NCI-H69 (cell line): ENCODE data around the gene SMYD5.

ENCODE experiments used
- DNase-seq: peaks from one replicate; lab custom pipeline; 2025; lab: John Stamatoyannopoulos, UW

SMYD5 gene

DNA sequence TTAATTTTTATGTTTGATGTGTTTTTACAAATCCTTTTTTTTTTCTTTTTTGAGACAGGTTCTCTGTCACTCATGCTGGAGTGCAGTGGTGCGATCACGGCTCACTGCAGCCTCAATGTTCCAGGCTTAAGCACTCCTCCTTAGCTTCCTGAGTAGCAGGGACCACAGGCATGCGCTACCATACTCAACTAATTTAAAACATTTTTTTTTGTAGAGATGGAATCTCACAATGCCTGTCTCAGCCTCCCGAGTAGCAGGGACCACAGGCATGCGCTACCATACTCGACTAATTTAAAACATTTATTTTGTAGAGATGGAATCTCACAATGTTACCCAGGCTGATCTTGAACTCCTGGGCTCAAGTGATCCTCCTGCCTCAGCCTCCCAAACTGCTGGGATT lies 8.4 kb upstream of the SMYD5 start:
- DNase-seq, result no peak

DNA sequence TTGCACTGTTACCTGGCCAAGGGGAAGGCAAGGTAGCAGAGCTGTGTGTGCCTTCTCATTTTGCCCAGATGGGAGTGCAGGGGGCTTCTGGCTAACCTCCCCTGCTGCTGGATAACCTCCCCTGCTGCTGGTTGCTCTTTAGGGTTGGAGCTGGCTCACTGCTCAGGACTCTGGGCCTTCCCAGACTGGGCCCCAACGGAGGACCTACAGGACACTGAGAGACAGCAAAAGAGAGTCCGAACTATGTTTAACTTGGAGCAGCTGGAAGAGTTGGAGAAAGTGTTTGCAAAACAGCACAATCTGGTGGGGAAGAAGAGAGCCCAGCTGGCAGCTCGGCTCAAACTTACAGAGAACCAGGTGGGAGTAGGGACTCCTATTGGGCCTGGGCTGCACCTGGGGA lies 5.8 kb upstream of the SMYD5 start:
- DNase-seq, result no peak

DNA sequence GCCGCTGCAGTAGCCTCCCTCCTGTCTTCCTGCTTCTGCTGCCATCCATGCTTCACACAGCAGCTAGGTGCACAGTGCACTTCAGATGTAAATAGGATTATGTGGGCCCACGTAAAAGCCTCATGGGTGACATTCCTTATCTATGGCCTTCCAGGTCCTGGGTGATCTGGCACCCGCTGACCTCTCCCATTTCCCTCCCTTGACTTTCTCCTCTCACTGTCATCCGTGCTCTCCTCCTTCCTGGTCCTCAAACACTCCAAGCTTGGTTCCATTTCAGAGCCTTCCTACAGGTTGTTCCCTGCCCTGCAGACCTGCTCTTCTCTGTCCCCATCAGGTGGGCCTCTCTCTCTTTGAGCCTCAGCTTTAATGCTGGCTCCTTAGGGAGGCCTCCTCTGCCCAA lies 4.0 kb upstream of the SMYD5 start:
- DNase-seq, result no peak

DNA sequence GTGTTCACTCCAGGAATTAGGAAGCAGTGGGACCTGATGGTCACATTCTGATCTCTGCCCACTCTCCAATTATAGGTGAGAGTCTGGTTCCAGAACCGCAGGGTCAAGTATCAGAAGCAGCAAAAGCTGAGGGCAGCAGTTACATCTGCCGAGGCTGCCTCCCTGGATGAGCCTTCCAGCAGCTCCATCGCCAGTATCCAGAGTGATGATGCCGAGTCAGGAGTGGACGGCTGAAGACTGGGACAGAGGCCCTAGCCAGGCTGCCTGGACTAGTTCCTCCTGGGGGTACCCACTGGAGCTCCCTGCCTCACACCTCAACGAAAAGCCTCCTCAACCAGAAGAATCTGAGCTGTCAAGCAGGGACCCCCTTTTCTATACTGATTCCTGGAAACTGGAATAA lies 3.3 kb upstream of the SMYD5 start:
- DNase-seq, result no peak

DNA sequence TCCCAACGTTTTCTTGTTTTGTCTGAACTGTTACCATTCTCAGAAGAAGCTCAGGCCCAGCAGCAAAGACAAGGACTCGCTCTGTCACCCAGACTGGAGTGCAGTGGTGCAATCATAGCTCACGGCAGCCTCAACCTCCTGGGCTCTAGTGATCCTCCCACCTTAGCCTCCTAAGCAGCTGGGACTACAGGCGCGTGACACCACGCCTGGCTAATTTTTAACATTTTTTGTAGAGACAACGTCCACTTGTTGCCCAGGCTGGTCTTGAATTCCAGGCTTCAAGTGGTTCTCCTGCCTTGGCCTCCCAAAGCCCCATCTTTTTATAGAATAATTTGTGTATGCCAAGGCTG lies 2.0 kb upstream of the SMYD5 start:
- DNase-seq, result no peak

DNA sequence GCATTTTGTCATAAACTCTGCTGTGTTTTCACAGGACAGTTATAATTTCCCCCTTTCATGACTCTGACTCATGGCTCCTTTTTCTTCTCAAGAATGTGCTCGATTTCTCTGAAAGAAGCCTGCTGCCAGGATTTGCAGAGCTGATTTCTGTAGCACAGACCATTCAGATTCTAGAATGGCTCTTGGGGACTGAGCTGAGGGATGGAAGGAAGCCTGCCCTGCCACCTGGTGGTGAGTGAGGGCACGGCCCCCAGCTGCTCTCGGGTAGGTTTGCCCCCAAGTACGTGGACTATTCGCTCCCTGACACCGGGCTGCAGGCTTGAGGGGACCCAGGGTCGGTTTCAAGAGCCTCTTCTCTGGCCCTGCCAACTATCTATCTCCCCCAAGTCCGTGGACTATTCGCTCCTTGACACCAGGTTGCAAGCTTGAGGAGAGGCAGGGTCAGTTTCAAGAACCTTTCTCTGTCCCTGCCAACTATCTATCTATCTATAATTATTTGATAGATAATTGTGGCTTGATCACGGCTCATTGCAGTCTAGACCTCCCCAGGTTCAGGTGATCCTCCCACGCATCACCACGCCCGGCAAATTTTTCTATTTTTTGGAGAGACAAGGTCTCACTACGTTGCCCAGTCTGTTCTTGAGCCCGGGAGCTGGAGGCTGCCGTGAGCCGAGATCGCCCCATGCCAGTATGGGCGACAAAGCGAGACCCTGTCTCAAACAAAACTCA lies 1.4 kb upstream of the SMYD5 start:
- DNase-seq, result peak; percentile 63

DNA sequence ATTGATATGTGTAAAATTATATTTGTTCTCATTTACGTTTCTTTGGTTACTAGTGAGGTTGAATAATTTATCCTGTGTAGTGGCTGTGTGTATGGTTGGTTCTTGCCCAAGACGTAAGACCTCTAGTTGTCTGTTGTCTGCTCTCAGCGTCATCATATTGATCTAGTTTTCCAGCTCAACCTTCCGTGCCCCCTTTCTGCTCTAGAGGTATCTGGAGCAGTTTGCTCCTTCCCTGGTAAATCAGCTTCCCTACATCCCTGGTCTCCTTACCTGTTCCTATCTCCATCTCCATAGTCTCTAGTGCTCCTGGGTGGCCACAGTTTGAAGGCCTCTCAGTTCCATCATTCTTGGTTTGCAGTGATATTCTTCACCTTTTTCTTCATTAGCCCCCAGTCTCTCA lies 1.2 kb downstream of the SMYD5 start:
- DNase-seq, result no peak

DNA sequence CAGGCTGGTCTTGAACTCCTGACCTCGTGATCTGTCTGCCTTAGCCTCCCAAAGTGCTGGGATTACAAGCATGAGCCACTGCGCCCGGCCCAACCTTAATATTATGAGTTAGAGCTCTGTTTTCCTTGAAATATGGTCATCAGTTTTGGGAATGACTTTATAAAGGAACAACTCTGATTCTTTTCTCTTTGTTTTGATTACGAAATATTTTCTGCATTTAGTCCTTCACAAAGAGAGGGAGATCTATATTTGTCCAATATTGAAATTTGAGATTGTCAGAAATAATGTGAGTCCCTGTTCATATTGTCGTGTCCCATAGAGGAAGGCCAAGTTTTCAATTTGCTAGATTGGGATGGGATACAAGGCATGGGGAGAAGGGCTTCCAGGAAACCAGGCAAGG lies 3.1 kb downstream of the SMYD5 start:
- no peak for DNase-seq

DNA sequence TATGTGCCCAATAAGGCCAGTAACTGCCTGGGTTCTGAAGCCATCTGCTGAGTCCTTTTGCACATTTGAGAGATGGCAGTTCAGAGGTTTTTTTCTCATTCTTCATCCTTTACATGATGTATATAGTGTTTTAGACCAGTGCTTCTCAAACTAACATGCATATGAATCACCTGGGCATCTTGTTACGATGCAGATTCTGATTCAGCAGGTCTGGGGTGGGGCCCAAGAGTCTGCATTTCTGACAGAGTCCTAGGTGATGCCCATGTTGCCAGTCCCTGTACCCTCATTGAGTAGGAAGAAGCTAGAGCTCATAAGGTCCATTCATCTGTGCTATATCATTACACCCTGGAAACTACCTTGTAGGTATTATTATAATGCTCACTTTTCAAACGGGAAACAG lies 3.8 kb downstream of the SMYD5 start:
- DNase-seq, result no peak

DNA sequence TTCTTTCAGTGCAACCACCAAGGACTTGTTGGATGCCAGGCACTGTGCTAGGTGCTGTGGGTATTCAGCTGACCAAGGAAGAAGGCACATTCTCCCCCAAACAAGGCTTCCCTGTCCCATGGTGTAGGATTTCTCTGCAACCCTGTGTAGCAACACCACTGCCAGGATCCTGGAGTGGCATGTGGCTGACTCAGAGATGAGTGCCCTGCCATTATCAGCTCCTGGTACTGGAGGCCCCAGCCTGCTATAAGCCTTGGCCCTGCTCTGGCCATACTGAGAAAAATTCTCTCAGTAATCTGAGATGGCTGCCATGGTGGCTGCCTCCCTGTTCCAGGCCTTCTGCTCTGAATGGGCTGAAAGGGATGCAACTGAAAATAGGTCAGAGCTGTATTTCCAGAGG lies 4.3 kb downstream of the SMYD5 start:
- no peak for DNase-seq

DNA sequence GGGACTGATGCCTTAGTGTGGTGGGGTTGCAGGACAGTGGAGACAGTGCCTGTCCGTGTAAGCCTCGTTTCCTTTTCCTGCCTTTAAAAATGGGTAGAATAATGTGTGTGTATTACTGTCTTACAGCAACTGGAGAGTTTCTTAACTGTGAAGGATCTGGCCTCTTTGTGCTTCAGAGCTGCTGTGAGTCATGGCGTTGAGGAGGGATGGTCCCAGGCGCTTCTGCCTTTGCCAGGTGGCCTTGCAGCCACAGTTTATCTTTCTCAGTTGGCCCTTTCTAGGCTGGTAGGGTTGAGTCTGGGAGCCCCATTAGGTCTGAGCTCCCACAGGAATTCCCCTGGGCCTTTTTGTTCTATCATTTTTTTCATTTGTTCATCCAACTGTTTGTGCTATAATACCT lies 9.8 kb downstream of the SMYD5 start:
- no peak for DNase-seq

DNA sequence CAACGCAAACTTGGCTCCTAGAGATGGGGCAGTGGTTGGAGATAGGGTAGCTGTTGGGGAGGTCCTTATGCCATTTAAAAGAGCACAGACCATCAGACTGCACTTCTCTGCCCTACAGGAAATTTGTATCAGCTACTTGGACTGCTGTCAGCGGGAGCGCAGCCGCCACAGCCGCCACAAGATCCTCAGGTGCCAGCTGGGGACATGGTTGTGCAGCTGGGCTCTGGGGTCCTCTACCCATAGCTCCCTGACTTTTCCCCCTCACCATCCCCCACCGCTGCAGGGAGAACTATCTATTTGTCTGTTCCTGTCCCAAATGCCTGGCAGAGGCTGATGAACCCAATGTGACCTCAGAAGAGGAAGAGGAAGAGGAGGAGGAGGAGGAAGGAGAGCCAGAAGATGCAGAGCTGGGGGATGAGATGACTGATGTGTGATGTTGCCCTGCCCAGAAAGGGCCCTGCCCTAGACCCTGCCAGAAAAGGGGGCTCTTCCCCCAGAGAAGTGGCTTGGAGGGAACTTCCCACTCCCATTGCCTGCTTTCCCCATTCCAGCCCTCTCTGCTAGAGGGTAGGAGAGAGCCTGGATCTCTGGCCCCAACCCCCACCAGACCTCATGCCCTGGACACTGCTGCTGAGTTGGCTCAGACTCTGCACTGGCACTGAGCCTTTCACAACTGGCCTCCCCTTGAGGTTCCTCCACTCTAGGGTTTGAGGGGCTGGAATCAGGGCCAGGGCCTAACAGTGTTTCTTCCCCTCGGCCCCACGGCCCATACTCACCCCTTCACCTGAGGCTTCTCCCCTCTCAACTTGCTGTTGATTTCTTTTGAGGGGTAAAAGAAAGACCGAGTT lies 11.7 kb downstream of the SMYD5 start:
- DNase-seq, result no peak

DNA sequence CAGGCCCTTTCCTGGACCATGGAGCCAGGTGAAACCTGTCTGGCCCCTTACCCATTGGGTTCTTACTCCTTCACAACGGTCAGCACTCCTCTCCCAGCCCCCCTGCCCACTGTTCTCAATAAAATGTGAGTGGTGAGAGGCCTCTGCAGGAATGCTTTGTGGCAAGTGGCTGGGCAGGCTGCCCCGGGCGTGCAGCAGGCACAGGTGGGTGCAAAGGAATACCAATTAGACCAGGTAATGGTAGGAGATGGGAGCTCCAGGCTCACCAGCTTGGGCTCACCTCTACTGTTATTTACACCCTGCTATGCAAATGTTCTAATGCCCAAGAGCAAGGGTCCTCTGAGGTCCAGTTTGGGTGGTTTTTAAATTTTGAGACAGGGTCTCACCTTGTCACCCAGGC lies 13.0 kb downstream of the SMYD5 start:
- DNase-seq, result no peak

DNA sequence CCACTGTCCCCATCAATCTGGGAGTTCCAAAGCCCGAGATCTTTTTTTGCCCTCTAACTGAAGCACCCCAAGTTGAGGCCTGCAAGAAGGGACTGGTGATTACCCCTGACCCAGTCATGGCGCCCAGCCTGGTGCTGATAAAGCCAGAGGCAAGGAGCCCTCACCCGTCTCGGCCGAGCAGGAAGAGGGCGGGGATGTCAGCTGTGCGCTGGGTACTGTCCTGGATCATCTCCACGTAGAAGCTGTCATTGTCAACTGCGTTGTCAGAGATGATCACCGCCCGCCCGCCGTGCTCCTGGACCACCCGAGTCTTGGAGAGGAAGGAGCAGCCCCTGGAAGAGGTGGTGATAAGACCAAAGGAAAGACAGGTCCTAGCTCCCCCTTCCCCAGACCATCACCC lies 14.6 kb downstream of the SMYD5 start:
- DNase-seq, result no peak

DNA sequence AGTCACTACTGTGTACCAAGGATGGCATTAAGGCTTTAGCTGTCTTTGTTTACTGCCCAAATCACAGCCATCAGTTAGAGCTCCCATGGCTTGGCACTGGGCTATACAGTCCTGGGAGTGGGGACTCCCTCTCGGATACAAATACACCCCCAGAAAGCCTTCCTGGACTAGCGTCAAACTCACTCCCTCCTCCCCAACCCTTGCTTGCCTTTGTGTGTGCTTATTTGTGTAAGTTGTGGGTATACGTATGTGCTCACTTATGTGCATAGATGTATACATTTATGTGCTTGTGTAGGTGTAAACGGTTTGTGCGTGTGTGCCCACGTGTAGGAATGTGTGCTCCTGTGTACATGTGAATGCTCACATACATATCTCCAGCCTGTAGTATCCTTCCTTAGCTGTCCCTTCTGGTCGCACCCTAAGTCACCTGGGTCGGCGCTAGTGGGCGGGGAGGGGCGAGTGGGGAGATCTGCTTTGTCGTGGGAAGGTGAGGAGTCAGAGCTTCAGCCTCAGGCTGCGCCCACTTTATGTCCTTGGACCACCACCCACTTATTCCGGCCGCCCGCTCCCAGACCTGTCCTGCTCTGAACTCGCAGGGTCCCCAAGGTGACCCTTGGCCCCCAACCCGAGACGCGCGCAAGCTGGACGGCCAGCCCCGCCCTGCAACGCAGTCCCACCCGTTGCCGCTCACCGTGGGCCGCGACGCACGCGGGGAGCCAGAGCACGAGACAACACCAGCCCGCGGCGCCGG lies 18.5 kb downstream of the SMYD5 start:
- peak; percentile 33 for DNase-seq

DNA sequence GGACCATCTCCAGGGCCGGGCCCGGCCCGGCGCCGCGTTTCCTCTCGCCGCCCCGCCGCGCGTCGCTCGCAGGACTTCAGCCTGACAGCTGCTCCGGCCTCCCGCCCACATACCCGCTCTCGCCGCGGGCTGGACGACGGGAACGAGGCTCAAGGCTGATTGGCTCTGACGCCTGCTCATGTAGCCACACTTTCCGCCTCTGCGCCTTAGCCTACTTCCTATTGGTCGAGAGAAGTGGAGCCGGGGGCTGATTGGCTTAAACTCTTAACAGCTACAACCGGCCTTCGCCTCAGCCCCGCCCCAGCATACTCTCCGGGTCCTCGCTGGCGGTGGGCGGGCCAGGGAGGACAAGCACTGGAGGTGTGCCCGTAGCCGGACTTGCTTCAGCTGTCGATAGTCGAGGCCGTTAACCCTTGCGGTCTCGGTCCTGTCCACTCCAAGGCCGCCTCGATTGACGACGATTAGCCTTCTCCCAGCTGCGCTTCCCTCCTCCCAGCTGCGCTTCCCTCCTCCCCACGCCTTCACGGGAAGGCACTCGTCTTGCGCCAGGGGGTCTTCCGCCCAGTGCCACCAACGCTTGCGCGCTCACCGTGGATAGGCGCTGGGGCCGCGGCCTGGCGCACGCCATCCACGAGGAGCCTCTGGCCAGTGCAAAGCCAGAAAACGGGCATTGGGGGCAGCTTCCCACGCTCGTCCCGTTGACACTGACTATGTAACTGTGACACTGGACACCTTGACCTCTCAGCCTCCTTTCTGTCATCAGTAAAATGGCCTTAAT lies 19.3 kb downstream of the SMYD5 start, which contains the start of gene PRADC1:
Gene PRADC1 (minus strand): TSS at position 86 of the 778 bp plus-strand sequence. CDS start 79 bp downstream, at position 7.
- DNase-seq, result peak; percentile 98

DNA sequence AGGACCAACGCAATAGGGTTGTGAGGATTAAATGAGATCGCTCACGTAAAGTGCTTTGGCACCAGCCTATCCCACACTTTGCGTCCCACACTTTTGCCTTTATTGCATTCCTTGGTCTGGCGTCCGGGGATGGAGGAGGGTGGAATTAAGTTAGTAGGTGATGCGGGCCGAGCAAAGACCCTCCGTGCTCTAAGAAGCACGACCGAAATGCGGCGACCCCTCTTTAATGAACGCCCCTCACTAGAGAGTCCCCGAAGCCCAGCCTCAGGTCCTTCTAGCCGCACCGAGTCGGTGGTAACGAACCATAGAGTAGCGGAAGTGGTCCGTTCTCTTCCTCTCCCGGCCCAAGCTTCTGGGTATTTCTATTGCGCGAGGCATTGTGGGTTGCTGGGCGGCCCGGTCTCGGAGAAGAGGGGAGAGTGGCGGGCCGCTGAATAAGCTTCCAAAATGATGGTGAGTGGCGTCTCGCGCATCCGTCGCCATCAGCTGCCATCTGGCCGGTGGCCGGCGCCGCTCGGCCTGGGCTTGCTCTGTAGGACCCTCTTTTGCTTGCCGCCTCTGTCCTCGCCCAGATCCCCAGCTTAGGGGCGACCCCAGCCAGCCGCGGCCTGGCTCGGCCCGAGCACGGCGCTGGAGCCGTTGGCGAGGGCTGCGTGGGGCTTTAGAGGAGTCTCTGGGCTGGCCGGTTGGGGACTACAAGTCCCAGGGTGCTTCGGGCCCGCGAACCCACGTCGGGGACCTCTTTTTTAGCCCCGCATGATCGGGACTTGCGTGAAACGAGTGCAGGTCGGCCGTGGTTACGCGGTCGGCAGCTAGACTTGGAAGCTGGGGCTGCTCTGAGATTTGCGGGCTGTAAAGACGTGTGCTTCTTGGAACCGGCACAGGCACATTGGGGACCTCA lies 20.1 kb downstream of the SMYD5 start, which contains the start of gene CCT7:
Gene CCT7 (plus strand): TSS at position 377 of the 901 bp plus-strand sequence. CDS start 71 bp downstream, at position 448.
- peak; percentile 93 for DNase-seq

DNA sequence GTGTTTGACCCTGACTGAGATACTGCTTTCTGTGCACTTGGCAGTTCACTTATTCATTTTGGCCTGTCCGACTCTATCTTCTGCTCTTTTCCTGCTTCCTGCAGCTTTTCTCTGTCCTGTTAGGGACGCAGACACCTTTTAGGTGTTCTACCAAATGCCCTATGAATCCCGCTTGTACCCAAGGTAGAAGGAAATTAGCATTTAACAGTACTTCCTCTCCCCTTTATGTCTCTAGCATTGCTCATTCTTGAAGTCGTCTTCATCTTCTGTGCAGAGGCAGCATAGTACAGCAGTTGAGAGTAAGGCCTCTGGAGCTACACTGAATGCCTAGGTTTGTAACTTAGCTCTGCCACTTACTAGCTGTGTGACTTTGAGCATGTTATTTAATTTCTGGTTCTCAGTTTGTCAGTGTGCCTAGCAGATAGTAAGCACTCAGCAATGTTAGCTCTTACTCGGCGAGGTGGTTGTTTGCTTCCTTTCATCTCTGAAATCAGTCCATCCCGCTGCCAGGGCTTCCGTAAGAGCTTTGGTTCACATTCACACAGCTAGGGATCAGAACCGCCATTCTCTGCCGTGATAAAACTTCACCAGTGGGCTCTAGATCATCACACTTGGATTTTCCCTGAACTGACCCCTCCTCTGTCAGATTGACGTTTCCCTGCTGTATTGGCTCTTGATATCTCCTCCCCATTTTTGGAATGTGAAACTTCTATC lies 21.4 kb downstream of the SMYD5 start:
- no peak for DNase-seq

DNA sequence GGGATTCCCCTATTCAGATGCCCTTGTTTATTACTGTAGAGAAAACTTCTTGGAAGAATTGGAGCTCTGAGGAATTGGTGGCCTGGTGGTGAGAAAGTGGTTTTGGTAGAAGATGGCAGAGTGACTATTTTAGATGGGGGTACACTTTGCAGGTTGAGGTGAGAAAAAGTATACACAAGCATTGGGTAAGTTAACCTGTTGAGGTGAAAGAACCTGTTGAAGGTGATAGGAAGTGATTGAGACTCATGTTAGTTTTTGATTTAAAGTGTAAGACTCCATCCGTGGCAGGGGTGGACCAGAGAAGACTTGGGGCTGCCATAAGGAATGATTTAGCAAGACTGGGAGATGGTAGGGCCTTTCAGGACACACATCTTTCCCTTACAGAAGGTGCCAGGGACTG lies 23.1 kb downstream of the SMYD5 start:
- no peak for DNase-seq

DNA sequence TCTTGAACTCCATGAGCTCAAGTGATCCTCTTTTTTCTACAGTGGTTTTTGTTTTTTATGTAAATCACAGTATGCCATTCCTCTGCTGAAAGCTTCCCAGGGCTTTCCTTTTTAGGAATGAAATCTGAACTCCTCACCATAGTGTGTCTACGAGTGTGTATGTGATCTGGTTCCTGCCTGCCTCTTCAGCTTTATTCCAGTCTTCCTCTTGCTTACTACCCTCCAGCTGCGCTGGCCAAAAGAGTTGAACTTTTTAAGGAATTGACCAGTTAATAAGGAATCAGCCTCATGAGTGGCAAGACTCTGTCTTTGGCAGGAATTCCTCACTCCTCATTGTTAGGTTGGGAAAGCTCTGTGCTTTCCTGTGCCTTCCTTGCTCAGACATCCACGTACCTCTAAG lies 24.1 kb downstream of the SMYD5 start:
- DNase-seq, result no peak
